Left lung (tissue), 10 donors: ENCODE results near the gene CCDC197. TPM values are rescaled to one million over a fixed set of nuclear protein-coding genes. Genes with fewer than 3 reads are reported as not detected.
A peak's percentile ranks its signal among the peaks of the same experiment; 100 is the strongest.

Experiments
- ATAC-seq: fragments of 200-7000 bp; cut with Tn5 transposase; one replicate; pipeline ENCODE4 v1.9.1; 2020; ENCODE audit warnings: moderate library complexity
- DNase-seq, 4 donors: peaks; one replicate each; pipeline ENCODE4 v3.0.0-alpha.2; 2013 to 2020
- H3K27ac ChIP-seq, 2 donors: fragments of 200-600 bp; sonication (generic) in 1 of 2; one replicate each; pipeline versions ENCODE4 v1.5.0 to v1.8.0; 2020 to 2021
- H3K27me3 ChIP-seq, 2 donors: fragments of 200-600 bp; sonication (generic) in 1 of 2; one replicate each; pipeline versions ENCODE4 v1.5.0 to v1.8.0; 2020 to 2021
- H3K36me3 ChIP-seq, 2 donors: fragments of 200-600 bp; sonication (generic) in 1 of 2; one replicate each; pipeline versions ENCODE4 v1.5.0 to v1.8.0; 2020 to 2021
- H3K4me1 ChIP-seq, 2 donors: fragments of 200-600 bp; one replicate each; pipeline ENCODE4 v1.8.0; 2021
- H3K4me3 ChIP-seq, 2 donors: fragments of 200-600 bp; sonication (generic) in 1 of 2; one replicate each; pipeline versions ENCODE4 v1.5.0 to v1.8.0; 2020 to 2021; ENCODE audit warnings: mild to moderate bottlenecking in 1 of 2
- H3K9me3 ChIP-seq, 2 donors: fragments of 200-600 bp; sonication (generic) in 1 of 2; one replicate each; pipeline versions ENCODE4 v1.5.0 to v1.8.0; 2020 to 2021
- CTCF ChIP-seq, 2 donors: fragments of 200-600 bp; sonication (generic) in 1 of 2; IDR thresholded peaks; one replicate each; pipeline versions ENCODE4 v1.5.0 to v1.8.0; 2021; ENCODE audit warnings: antibody characterized with exemption in 2 of 2
- intact Hi-C, 2 donors: fragments of 100-400 bp; cut with DNase I; formaldehyde crosslinking; loops; one replicate each; pipeline versions ENCODE4 v1.11.2 to v1.14.2; 2022
- polyA plus RNA-seq, 6 donors: library from polyadenylated mRNA; unstranded; fragments of 120-200 nt; gene quantifications; one replicate each; pipeline ENCODE4 v1.2.1, GENCODE V29; 2013; ENCODE audit not compliant: insufficient read length in 6 of 6
- total RNA-seq, 2 donors: library from RNA; stranded (reverse); fragmentation: NEBNext Ultra II Directional; extraction: Animal tissue kit (Norgen Biotek cat#: 25700); gene quantifications; one replicate each; pipeline ENCODE4 v1.2.1, GENCODE V29; 2021
- donor health status: DM: no; HTN: yes; CAD: no.
- donor health status: DM: no; HTN: no; CAD: no.

Gene CCDC197
- total and polyA plus RNA-seq, 8 donors, result not detected

GRCh38 chr14:93974833-93975232, 22.3 kb upstream of the CCDC197 start:
- H3K27ac ChIP-seq, result no peak overlapping the region
- H3K4me1 ChIP-seq, result peaks cover 0 to 9% of the 10 kb centered on the region in 2 donors
- peak in 1 of 4 donors; percentile 38 for DNase-seq
- TF ChIP-seq CTCF (IDR thresholded peaks at IDR 0.05), result no peak
- H3K36me3 ChIP-seq, result no peaks in the 10 kb centered on the region
- intact Hi-C loops, result no loop called here
- H3K4me3 ChIP-seq, result no peak overlapping the region
- no peaks in the 10 kb centered on the region for H3K27me3 ChIP-seq
- H3K9me3 ChIP-seq, result no peaks in the 10 kb centered on the region
- ATAC-seq, result no peak

GRCh38 chr14:93975791-93976476, 21.2 kb upstream of the CCDC197 start:
- no peak for TF ChIP-seq CTCF (IDR thresholded peaks at IDR 0.05)
- Histone ChIP-seq H3K27ac (no peak overlapping the region), H3K27me3 (no peaks in the 10 kb centered on the region), H3K4me1 (peaks cover 0 to 4% of the 10 kb centered on the region in 2 donors), H3K4me3 (no peak overlapping the region), H3K36me3 (no peaks in the 10 kb centered on the region), H3K9me3 (no peaks in the 10 kb centered on the region)
- intact Hi-C loops, result no loop called here
- ATAC-seq (no peak), DNase-seq (no peak)

GRCh38 chr14:93976477-93977057, 20.5 kb upstream of the CCDC197 start, which contains the start of gene ASB2:
TSS of gene ASB2 (minus strand) at chr14:93976570. CDS start at chr14:93964539, 12,031 bp downstream.
- no peaks in the 10 kb centered on the region for H3K9me3 ChIP-seq
- H3K27me3 ChIP-seq, result no peaks in the 10 kb centered on the region
- H3K4me3 ChIP-seq, result no peak within 1 kb of the TSS
- no peak for DNase-seq
- ATAC-seq, result no peak
- TF ChIP-seq CTCF (IDR thresholded peaks at IDR 0.05), result no peak
- no peak within 1 kb of the TSS for H3K27ac ChIP-seq
- intact Hi-C loops, result no loop called here
- H3K36me3 ChIP-seq, result no peaks in the 10 kb centered on the region
- H3K4me1 ChIP-seq, result no peaks in the 10 kb centered on the region

- Histone ChIP-seq H3K27me3 (no peaks in the 10 kb centered on the region), H3K36me3 (no peaks in the 10 kb centered on the region), H3K4me3 (no peak overlapping the region), H3K9me3 (no peaks in the 10 kb centered on the region), H3K4me1 (no peaks in the 10 kb centered on the region), H3K27ac (no peak overlapping the region)
- DNase-seq (peak in 1 of 4 donors; percentile 9), ATAC-seq (no peak)
- TF ChIP-seq CTCF (IDR thresholded peaks at IDR 0.05), result no peak
- intact Hi-C loops, result no loop called here
Observed at GRCh38 chr14:93977171-93977570, 19.9 kb upstream of the CCDC197 start.

GRCh38 chr14:93977790-93978581, 19.1 kb upstream of the CCDC197 start:
- no peaks in the 10 kb centered on the region for H3K4me1 ChIP-seq
- intact Hi-C loops, result no loop called here
- H3K27ac ChIP-seq, result no peak overlapping the region

More at GRCh38 chr14:93977790-93978581, 19.1 kb upstream of the CCDC197 start:
- ATAC-seq (no peak), DNase-seq (peak in 1 of 4 donors; percentile 62)
- Histone ChIP-seq H3K27me3 (no peaks in the 10 kb centered on the region), H3K4me3 (no peak overlapping the region), H3K36me3 (no peaks in the 10 kb centered on the region), H3K9me3 (no peaks in the 10 kb centered on the region)
- no peak for TF ChIP-seq CTCF (IDR thresholded peaks at IDR 0.05)
